Kidney epithelial cell (primary cell): ENCODE measurements around the gene FABP6. TPM values are rescaled to one million over a fixed set of nuclear protein-coding genes. Genes with fewer than 3 reads are reported as not detected.

Source experiments
- DNase-seq: peaks from one replicate; pipeline ENCODE4 v3.0.0-alpha.2; 2010; ENCODE audit warnings: low read depth
- H3K27me3 ChIP-seq: 2 replicates; pipeline ENCODE4 v1.6.0; 2011; ENCODE audit warnings: low read length; ENCODE audit not compliant: control insufficient read depth, insufficient read depth
- H3K36me3 ChIP-seq: 2 replicates; pipeline ENCODE4 v1.5.1; 2011; ENCODE audit warnings: low read length; ENCODE audit not compliant: control insufficient read depth, insufficient read depth
- H3K4me3 ChIP-seq: 2 replicates; pipeline ENCODE4 v1.5.1; 2011; ENCODE audit warnings: low read depth, mild to moderate bottlenecking, control low read depth, low read length
- total RNA-seq: library from RNA; depleted of rRNA; stranded (reverse); fragments of >200 nt; gene quantifications from 2 replicates; pipeline ENCODE4 v1.2.3, GENCODE V29; 2015
- TF ChIP-seq, protein P1 (sequence below): IDR thresholded peaks from 2 replicates; pipeline ENCODE4 v1.5.1; 2011; ENCODE audit warnings: mild to moderate bottlenecking, moderate library complexity, low read length, control low read depth, inconsistent platforms; ENCODE audit not compliant: insufficient read depth, poor library complexity, severe bottlenecking

The FABP6 gene
- total RNA-seq, 1 donor from 2014 or later = not detected

- TF ChIP-seq, protein P1, sequence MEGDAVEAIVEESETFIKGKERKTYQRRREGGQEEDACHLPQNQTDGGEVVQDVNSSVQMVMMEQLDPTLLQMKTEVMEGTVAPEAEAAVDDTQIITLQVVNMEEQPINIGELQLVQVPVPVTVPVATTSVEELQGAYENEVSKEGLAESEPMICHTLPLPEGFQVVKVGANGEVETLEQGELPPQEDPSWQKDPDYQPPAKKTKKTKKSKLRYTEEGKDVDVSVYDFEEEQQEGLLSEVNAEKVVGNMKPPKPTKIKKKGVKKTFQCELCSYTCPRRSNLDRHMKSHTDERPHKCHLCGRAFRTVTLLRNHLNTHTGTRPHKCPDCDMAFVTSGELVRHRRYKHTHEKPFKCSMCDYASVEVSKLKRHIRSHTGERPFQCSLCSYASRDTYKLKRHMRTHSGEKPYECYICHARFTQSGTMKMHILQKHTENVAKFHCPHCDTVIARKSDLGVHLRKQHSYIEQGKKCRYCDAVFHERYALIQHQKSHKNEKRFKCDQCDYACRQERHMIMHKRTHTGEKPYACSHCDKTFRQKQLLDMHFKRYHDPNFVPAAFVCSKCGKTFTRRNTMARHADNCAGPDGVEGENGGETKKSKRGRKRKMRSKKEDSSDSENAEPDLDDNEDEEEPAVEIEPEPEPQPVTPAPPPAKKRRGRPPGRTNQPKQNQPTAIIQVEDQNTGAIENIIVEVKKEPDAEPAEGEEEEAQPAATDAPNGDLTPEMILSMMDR = no peak
- H3K27me3 ChIP-seq = no peaks in the 10 kb centered on the region
- DNase-seq = no peak
- no peak overlapping the region for H3K4me3 ChIP-seq
- no peaks in the 10 kb centered on the region for H3K36me3 ChIP-seq
Observed at GRCh38 chr5:160262151-160263074, 33.1 kb downstream of the FABP6 start.

- no peak for DNase-seq
- no peak overlapping the region for H3K4me3 ChIP-seq
Observed at GRCh38 chr5:160263326-160263855, 34.1 kb downstream of the FABP6 start.

GRCh38 chr5:160266044-160266443 is 36.7 kb downstream of the FABP6 start:
- Histone ChIP-seq H3K36me3 (no peaks in the 10 kb centered on the region), H3K4me3 (no peak overlapping the region), H3K27me3 (no peaks in the 10 kb centered on the region)
- TF ChIP-seq, protein P1 = no peak
- DNase-seq = no peak

More at GRCh38 chr5:160263326-160263855, 34.1 kb downstream of the FABP6 start:
- Histone ChIP-seq H3K36me3 (no peaks in the 10 kb centered on the region), H3K27me3 (no peaks in the 10 kb centered on the region)
- TF ChIP-seq, protein P1 = no peak

DNA sequence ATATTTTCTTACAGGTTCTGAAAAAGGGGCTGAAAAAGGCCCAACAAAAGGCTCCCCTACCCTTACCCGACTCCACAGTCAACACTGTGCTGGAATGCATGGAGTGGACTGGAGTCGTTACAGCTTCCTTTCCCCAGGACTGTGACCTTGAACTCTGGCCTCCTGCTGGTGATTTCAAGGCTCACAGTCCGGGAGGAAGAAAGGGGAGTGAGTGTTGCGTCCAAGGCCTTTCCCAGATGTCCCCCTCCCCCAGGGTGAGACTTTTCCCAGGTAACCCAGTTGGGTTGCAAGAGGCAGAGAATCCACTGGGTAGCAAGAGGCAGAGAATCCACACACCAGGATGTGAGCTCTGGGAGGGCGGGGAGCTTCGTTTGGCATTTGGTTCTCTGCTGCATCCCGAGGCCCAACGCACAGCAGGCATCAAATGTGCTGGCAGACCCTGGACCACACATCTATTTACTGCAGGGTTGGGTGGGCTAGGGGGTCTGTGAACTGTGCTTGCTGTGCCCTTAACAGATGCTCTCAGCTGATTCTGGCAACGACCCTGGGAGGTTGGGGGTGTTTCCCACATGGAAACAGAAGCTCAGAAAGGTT is 37.5 kb downstream of the FABP6 start:
- DNase-seq = no peak
- TF ChIP-seq, protein P1 = no peak
- Histone ChIP-seq H3K27me3 (no peaks in the 10 kb centered on the region), H3K4me3 (no peak overlapping the region), H3K36me3 (no peaks in the 10 kb centered on the region)

DNA sequence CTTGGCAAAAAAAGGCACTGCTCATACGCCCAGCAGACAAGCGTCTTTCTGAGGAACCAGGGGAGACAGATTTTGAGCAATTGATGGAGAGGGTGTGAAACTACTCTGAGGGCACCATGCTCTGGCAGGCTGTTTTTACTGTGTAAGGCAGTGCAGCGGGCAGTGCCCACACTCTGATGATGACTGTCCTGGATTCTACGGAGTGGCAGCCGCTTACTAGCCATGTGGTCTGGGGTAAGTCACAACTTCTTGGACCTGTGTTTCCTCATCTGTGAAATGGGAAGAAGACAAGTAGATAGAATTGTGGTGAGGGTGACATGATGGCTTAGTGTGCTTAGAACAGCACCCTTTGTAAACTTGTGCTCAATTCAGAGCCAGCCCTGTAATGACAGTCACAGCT is 38.8 kb downstream of the FABP6 start:
- Histone ChIP-seq H3K27me3 (no peaks in the 10 kb centered on the region), H3K36me3 (no peaks in the 10 kb centered on the region), H3K4me3 (no peak overlapping the region)
- DNase-seq = no peak
- TF ChIP-seq, protein P1 = no peak
